GM12872 (cell line): ENCODE measurements around the gene DDX27.

Experiments
- TF ChIP-seq, protein P1 (sequence below): IDR thresholded peaks from 3 replicates; pipeline ENCODE4 v1.5.1; 2011; ENCODE audit warnings: low read depth, mild to moderate bottlenecking, low read length, moderate library complexity; ENCODE audit not compliant: insufficient read depth

Gene DDX27, protein sequence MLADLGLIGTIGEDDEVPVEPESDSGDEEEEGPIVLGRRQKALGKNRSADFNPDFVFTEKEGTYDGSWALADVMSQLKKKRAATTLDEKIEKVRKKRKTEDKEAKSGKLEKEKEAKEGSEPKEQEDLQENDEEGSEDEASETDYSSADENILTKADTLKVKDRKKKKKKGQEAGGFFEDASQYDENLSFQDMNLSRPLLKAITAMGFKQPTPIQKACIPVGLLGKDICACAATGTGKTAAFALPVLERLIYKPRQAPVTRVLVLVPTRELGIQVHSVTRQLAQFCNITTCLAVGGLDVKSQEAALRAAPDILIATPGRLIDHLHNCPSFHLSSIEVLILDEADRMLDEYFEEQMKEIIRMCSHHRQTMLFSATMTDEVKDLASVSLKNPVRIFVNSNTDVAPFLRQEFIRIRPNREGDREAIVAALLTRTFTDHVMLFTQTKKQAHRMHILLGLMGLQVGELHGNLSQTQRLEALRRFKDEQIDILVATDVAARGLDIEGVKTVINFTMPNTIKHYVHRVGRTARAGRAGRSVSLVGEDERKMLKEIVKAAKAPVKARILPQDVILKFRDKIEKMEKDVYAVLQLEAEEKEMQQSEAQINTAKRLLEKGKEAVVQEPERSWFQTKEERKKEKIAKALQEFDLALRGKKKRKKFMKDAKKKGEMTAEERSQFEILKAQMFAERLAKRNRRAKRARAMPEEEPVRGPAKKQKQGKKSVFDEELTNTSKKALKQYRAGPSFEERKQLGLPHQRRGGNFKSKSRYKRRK

DNA sequence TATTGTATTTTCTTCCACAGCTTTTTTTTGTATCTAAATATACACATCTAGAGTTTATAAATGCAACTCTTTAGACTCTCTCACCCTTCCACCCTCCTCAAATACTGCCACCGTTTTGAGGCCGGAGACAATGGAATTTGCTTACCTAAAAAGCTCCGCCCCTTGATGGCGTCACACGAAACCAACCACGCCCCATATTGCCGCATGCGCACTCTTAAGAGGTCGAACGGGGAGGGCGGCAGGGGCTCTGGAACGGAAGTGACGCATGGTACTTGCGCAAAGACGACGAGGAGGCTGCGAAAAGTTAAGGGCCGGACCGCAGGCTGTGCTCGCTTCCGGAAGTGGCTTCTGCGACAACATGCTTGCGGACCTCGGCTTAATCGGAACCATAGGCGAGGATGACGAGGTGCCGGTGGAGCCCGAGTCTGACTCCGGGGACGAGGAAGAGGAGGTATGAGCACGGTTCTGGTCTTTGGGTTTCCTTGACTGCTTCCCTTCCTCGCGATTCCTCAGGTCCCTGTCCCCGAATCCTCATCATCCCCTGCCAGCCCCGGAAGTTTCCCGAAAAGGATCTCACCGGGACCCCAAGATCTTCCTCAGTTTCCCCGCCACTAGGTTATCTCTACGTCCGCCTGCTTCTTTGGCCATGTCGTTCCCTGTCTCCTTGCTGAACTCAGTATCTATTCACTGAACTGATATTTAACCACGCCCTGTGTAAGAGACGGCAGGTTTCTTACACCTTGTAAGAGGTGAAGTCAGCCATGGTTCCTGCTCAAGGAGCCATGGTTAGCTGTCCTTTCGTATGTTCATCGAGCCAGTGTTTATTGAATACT is at the start of gene DDX27:
DDX27 (plus strand) TSS at position 326 of the 833 bp plus-strand sequence; CDS start at position 359, 33 bp downstream.
- TF ChIP-seq, protein P1, sequence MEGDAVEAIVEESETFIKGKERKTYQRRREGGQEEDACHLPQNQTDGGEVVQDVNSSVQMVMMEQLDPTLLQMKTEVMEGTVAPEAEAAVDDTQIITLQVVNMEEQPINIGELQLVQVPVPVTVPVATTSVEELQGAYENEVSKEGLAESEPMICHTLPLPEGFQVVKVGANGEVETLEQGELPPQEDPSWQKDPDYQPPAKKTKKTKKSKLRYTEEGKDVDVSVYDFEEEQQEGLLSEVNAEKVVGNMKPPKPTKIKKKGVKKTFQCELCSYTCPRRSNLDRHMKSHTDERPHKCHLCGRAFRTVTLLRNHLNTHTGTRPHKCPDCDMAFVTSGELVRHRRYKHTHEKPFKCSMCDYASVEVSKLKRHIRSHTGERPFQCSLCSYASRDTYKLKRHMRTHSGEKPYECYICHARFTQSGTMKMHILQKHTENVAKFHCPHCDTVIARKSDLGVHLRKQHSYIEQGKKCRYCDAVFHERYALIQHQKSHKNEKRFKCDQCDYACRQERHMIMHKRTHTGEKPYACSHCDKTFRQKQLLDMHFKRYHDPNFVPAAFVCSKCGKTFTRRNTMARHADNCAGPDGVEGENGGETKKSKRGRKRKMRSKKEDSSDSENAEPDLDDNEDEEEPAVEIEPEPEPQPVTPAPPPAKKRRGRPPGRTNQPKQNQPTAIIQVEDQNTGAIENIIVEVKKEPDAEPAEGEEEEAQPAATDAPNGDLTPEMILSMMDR = no peak

DNA sequence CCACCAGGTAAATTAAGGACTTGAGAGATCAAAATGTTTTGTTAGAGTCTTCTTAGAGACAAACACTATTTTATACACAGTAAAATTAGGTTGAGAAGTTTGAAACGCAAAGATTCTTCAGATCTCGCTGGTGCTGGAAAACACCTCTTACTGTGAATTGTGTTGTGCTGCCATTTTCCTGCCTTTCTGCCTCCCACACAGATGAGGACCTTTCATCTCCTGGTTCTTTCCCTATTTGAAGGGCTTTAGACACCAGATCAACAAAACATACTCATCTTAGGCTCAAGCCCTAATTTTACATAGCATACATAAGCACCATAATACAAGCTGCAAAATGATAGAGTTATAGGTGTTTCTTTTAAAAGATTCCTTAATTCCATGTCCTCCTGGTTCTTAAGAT is 49.7 kb upstream of the DDX27 start:
- TF ChIP-seq, protein P1 = no peak

DNA sequence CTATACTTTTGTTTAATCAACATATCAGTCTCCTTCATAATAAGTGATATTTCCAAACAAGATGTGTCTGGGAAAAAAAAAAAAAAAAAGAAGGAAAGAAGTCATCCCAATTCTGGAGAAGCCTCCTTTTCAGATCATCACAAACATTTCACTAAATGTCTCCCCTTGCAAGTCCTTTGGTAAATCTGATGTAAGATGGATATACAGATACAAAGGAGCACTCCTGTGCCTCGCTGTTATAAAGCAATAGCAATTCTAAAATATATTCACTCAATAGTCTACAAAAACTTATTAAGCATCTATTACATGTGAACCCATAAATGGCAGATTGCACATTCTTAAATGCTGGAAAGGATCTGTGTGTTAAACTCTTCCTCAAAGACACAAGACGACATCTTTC is 48.5 kb upstream of the DDX27 start:
- TF ChIP-seq, protein P1 = no peak

DNA sequence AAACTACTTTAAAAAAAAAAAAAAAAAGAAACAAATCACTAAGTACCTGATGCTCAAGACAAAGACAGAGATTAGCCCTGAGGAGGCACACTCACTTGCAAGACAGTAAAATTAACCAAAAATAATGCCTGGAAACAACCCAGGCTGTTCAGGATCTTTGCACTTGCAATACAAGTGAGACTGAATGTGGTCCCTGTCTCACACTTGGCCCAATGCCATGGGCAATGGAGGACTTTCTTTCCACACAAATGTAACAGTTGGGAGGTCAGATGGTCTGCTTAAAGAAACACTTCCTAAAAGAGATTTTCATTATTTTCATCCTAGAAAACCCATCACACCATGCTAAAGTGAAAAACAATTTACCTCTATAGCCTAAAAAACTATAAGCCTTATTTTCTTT is 47.3 kb upstream of the DDX27 start:
- TF ChIP-seq, protein P1 = no peak

DNA sequence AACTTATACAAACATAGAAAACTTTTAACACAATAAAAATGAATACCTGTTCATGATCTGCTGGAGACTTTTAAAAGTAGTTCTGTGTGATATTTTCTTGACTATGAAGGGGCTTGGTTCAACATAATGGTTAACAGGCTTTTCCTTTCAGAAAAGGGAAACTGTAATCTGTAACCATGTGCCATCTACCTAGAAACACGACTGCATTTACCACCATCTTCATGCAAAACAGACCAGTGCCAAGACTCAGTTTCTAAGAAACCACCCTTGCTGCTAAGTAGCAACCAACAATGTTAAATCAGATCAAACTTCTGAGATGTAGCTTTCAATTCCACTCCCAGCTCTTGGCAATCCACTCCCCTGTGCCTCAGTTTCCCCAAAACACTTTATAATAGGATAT is 46.8 kb upstream of the DDX27 start:
- TF ChIP-seq, protein P1 = no peak

DNA sequence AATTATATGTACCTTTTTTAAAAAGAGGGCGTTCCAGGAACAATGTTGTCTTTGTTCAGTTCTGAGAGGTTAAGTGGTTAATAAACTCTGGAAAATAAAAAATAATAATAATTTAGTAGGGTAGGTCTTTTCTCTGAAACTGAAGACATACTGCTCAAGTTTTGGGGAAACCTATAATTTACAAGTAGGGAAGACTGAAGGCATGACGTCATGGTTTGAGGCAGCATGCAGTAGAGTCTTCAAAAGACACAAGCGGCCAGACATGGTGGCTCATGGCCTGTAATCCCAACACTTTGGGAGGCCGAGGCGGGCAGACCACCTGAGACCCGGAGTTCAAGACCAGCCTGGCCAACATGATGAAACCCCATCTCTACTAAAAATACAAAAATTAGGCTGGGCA is 45.0 kb upstream of the DDX27 start:
- TF ChIP-seq, protein P1 = no peak
